ENCODE measurements around the gene TLX1.

Gene TLX1

GRCh38 chr10:101134299-101135127, 3.4 kb downstream of the TLX1 start:
- no peak for DNase-seq (ENCODE audit: low read depth)

GRCh38 chr10:101135141-101136006, 4.3 kb downstream of the TLX1 start:
- DNase-seq (ENCODE audit: low read depth): no peak

GRCh38 chr10:101136007-101136707, 5.1 kb downstream of the TLX1 start:
- DNase-seq (ENCODE audit: low read depth): no peak

GRCh38 chr10:101136708-101137121, 5.6 kb downstream of the TLX1 start:
- no peak for DNase-seq (ENCODE audit: low read depth)

GRCh38 chr10:101137271-101137670, 6.2 kb downstream of the TLX1 start:
- no peak for DNase-seq (ENCODE audit: low read depth)

GRCh38 chr10:101138788-101139420, 7.8 kb downstream of the TLX1 start:
- DNase-seq (ENCODE audit: low read depth): no peak

- DNase-seq (ENCODE audit: low read depth): no peak
Observed at GRCh38 chr10:101139421-101139911, 8.4 kb downstream of the TLX1 start.

- DNase-seq (ENCODE audit: low read depth): no peak
Observed at GRCh38 chr10:101140084-101140949, 9.2 kb downstream of the TLX1 start.

GRCh38 chr10:101140950-101141615, 10.0 kb downstream of the TLX1 start:
- DNase-seq (ENCODE audit: low read depth): no peak

GRCh38 chr10:101141616-101142532, 10.8 kb downstream of the TLX1 start:
- DNase-seq (ENCODE audit: low read depth): peak; percentile 73

- no peak for DNase-seq (ENCODE audit: low read depth)
Observed at GRCh38 chr10:101142533-101143344, 11.6 kb downstream of the TLX1 start.

GRCh38 chr10:101143345-101143630, 12.2 kb downstream of the TLX1 start:
- DNase-seq (ENCODE audit: low read depth): no peak

- DNase-seq (ENCODE audit: low read depth): no peak
Observed at GRCh38 chr10:101144053-101144452, 13.0 kb downstream of the TLX1 start.

- DNase-seq (ENCODE audit: low read depth): no peak
Observed at GRCh38 chr10:101145145-101145544, 14.0 kb downstream of the TLX1 start.

- DNase-seq (ENCODE audit: low read depth): no peak
Observed at GRCh38 chr10:101145750-101146391, 14.8 kb downstream of the TLX1 start.

- DNase-seq (ENCODE audit: low read depth): no peak
Observed at GRCh38 chr10:101146392-101147251, 15.5 kb downstream of the TLX1 start.

- no peak for DNase-seq (ENCODE audit: low read depth)
Observed at GRCh38 chr10:101151395-101151794, 20.3 kb downstream of the TLX1 start.

Measured in stimulated activated CD8-positive, alpha-beta memory T cell treated with anti-CD3 and anti-CD28 coated beads, Interleukin-7, amount 100 ng/mL, for 24 hours (primary cell).